GM19324 (cell line): ENCODE data around the gene LRRC49.

Experiments used
- ATAC-seq: cut with Tn5 transposase; IDR thresholded peaks from one replicate; pipeline ENCODE4 v1.9.1; 2021; ENCODE audit warnings: mild to moderate bottlenecking, moderate library complexity; ENCODE audit not compliant: unreplicated experiment, low FRiP score

LRRC49 gene

DNA sequence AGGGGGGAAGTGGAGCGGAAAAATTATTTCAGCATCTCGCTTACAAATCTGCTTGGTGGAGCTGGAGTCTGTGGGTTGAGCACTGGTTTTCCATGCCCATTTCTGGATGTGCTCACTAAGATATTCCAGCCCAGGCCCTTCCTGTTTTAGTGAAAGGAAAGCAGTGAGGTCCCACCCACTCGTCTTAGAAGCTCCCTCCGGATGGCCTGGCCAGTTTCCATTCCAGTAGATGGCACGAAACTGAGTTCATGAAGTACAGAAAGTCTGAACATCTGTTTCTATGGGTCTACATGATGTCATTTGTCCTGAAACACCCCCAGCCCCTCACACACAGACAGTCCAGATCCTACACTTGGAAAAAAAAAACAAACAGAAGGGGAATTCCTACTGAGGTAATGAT is 190.7 kb downstream of the LRRC49 start:
- ATAC-seq, result no peak

DNA sequence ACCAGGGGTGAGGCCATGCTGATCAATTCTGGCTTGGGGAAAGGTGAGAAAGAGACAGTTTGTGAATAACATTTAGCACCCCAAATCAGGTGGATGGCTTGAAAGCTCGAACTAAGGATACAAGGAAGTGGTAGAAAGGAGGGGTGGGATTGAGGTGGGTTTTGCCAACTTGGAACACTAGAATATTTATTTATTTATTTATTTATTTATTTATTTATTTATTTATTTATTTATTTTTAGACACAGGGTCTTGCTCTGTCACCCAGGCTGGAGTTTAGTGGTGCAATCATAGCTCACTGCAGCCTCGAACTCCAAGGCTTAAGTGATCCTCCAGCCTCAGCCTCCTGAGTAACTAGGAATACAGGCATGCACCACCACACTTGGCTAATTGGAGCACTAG is 191.6 kb downstream of the LRRC49 start:
- no peak for ATAC-seq

DNA sequence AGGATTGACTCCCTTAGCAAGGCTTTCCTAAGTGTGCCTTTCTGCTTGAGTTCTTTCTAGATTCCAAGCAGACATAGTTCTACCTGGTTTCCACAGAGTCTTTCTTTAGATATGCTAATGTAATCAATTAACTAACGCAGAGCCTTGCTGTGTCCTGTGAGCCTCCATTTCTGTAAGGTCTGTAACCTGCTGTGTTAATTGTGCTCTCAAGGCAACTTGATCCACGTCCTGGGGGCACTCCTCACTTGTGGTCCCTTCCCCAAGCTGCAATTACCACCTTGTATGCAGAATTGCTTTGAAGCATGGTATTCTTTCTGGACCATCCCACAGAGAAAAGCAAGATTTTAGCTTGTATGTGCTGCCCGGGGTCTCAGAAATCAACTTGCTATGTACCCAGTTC is 193.2 kb downstream of the LRRC49 start:
- no peak for ATAC-seq

DNA sequence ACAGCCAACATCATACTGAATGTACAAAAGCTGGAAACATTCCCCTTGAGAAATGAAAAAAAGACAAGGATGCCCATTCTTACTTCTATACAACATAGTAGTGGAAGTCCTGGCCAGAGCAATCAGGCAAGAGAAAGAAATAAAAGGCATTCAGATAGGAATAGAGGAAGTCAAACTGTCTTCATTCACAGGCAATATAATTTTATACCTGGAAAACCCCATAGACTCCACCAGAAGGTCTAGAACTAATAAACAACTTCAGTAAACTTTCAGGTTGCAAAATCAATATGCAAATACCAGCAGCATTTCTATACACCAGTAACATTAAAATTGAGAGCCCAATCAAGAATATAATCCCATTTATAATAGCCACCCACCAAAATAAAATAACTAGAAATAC is 195.5 kb downstream of the LRRC49 start:
- no peak for ATAC-seq

DNA sequence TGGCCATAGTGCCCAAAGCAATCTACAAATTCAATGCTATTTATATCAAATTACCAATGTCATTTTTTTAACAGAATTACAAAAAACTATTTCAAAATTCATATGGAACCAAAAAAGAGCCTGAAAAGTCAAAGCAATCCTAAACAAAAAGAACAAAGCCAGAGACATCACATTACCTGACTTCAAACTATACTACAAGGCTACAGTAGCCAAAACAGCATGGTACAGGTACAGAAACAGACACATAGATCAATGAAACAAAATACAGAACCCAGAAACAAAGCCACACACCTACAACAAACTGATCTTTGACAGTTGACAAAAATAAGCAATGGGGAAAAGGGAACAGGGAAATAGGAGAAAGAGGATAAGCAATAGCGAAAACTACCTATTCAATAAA is 196.1 kb downstream of the LRRC49 start:
- no peak for ATAC-seq

DNA sequence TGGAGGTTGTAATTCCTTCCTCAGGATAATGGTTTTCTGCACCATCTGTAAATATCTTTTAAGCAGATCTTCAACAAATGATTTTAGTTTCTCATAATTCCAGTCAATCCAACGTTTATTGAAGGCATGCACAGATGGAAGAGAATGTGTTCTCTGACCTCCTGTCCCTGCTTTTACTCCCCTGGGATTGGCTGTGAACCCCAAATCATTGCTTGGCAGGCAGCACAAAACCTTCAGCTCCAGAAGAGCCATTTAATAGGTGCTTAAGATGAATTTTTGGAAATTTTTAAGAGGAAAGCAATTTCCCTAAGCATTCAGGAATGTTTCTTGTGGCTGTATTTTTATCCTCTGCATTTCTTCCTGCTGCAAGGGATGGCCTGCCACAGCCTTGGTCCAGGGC is 197.2 kb downstream of the LRRC49 start:
- ATAC-seq, result no peak

DNA sequence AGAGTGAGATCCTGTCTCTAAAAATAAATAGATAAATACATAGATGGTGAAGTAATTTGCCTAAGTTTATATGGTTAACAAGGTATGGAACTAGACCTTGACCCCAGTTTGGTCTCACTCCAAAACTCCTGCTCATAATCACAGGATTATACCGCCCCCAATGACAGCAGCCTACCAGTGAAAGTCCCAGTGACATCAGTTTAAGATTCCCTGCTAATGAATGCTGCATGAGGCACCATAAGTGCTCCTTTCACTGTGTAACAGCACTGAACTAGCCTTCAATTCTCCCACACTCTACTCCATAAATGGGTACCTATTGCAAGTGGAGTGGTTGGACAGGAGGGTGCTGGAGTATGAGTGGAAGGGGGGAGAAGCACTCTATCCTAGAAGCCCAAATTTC is 199.0 kb downstream of the LRRC49 start:
- no peak for ATAC-seq

DNA sequence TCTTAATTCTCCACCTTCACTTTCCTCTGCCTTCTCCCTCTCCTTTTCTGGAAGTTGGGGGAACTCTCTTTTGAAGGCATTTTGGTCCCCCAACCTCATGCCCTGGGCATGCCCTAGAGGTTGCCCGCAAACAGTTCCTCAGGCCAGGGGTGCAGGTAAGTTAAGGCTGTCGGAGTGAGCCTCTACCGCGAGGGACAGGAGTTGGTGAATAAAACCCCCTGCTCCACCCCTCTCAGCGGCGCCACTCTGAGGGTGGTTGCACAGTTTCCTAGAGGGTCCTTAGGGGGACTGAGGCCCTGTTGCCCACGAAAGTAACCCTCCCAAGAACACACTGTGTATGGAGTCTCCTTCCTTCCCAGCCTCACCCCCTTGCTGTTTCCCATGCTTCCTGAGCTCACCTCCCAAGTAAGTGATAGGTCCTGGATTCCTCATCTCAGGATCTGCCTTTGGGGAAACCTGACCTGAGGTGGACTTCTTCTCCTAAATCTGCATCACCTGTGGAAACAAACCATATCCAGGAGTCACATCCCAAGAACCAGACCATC is 199.5 kb downstream of the LRRC49 start:
- ATAC-seq, result no peak

DNA sequence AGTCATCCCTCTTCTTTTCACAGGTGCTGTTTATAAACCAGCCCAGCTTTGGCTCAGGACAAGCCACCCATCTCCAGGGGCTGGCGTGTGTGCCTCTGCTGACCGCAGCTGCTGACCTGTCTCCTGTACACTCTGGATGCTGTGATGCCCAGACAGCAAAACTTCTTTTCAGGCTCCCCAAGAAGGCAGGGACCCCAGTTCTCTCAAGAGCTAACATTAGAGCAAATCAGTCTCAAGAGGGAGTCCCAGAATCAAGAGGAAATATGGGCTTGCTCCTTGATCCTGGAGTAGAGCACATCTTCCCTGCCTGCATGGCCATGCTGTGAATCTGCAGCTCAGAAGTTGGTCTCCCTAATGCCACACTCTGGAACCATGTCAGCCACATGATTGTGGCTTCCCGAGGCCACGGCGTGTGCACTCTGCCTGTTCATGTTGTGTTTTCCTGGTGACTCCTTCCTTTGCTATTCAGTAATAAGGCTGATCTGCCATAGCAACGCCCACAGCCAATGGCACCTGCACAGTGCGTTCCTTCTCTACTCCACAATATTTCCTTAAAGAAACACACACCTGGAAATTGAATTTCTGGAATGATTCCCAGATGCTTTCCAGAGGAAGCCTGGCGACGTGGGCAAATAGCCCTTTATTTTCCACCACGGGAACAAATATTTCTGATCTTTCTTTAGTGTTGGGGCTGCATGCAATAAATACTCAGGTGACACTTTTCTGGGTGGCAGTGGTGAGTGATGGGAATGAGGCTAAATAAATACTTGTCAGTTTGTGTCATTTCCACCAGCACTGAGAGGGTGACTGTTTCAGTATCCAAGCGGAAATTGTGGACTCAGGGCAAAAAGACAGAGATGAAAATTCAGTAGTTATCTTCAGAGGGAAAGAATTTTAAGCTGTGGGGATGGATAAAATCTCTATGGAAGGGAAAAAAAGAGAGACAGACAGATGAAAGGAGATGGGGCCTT is 200.7 kb downstream of the LRRC49 start:
- ATAC-seq, result no peak

DNA sequence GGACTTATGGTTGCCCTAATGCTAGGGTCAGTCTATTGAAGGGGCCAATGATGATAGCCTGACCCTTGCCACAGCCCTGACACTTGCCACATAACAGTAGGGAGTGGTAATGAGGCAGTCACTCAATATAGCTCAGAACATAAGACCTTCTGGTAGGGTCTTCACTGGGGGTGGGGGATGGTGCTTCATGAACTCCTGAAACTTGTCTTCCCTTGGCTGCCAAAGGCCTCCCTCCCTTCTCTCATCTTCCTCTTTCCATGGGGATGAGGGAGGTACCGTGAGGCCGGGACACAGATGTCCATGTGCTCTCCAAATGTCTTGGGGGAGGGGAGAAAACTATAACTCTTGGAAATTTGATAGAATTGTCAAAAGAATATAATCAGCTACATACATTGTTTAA is 201.5 kb downstream of the LRRC49 start:
- no peak for ATAC-seq

DNA sequence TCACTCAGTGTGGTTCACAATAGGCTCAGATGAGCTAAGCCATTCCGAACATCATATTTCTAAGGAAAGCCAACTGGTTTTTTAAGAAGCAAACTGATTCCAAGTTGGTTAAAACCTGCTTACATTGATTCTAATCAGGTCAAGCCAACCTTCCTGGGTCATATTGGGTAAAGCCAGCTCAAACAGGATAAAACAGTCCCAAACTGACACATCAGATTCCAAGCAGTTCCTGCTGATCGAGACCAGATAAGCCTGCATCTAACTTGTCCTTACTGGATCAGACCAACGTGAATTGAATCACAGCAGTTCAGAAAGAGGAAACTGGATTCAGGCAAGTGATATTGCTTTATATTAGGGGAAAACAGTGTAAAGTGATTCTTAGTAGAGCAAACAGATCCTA is 204.1 kb downstream of the LRRC49 start:
- no peak for ATAC-seq

DNA sequence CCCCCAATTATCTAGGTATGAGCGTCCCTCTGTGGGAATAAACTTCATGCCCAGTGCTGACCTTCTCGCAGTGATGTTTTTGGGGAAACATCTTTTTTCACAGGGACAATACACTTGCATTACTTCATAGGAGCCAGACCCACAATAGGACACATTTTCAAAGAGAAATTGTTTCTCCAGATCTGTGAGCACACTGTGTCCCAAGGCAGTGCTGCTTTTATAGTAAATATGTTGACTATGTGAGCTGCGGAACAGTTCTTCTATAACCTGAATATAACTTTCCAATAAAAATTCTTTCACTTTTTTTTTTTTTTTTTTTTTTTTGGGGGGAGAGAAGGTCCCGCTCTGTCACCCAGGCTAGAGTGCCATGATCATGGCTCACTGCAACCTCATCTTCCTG is 205.3 kb downstream of the LRRC49 start:
- no peak for ATAC-seq

DNA sequence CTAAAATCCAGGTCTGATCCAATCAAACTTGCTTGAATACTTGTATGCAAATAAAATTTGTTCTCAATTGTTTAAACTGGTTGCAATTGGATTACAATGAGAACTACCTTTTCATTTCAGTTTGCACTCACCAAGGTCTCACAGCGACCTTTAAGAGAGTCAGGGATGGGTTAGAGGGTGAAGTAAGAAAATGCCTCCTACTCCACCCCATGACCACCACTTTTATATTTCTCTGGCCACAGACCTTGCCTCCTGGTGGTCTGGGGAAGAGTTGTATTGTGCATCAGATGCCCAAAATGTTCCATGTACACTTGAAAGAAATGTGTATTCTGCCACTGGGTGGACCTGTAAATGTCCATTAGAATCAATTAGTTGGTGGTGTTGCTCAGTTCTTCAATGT is 206.3 kb downstream of the LRRC49 start:
- no peak for ATAC-seq
